ENCODE results near the gene SMIM5.

SMIM5 gene

GRCh38 chr17:75676461-75676860 is 43.2 kb downstream of the SMIM5 start:
- Histone ChIP-seq H3K4me3 (ENCODE audit: low read depth in 1 of 5, low read length in 5 of 5) (no peak overlapping the region), H3K9me3 (ENCODE audit: control insufficient read depth in 5 of 5, low read length in 5 of 5) (no peaks in the 10 kb centered on the region), H3K4me1 (ENCODE audit: control insufficient read depth in 5 of 5, insufficient read depth in 5 of 5, low read length in 5 of 5) (peaks cover 0 to 17% (median 0%) of the 10 kb centered on the region in 5 donors), H3K27me3 (ENCODE audit: control insufficient read depth in 5 of 5, insufficient read depth in 4 of 5, low read length in 5 of 5) (no peaks in the 10 kb centered on the region), H3K9ac (ENCODE audit: low read length in 5 of 5) (no peak overlapping the region), H3K36me3 (ENCODE audit: control insufficient read depth in 5 of 5, insufficient read depth in 5 of 5, low read length in 5 of 5) (peaks cover 9 to 51% (median 35%) of the 10 kb centered on the region in 5 donors), H3K27ac (ENCODE audit: low read depth, low read length) (no peak overlapping the region)

DNA sequence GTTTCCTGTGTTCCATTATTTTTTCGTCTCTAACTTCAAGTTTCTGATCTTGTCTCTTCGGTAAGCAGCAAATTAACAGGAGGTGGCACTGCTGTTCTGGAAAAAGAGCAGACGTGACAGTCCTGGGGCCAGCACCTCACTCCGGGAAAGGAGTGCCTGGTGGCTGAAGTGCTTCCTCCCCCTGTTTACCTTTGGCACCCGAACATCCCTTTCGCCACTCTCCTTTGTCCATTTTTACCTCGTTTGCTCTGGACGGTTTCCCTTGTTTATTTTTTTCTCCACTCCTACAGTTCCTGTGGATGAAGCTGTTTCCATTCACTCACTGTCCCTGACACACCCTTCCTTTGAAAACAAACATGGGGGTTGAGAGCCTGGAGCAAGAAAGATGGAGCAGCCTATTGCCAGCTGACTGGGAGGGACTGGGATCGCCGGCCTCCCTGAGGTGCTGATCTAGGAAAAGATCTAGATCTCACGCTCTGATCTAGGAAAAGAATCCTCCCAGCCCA is 46.5 kb downstream of the SMIM5 start:
- Histone ChIP-seq H3K36me3 (ENCODE audit: control insufficient read depth in 5 of 5, insufficient read depth in 5 of 5, low read length in 5 of 5) (peaks cover 3 to 31% (median 19%) of the 10 kb centered on the region in 5 donors), H3K9ac (ENCODE audit: low read length in 5 of 5) (no peak overlapping the region), H3K27me3 (ENCODE audit: control insufficient read depth in 5 of 5, insufficient read depth in 4 of 5, low read length in 5 of 5) (no peaks in the 10 kb centered on the region), H3K4me3 (ENCODE audit: low read depth in 1 of 5, low read length in 5 of 5) (no peak overlapping the region), H3K9me3 (ENCODE audit: control insufficient read depth in 5 of 5, low read length in 5 of 5) (no peaks in the 10 kb centered on the region), H3K4me1 (ENCODE audit: control insufficient read depth in 5 of 5, insufficient read depth in 5 of 5, low read length in 5 of 5) (peaks cover 0 to 24% (median under 1%) of the 10 kb centered on the region in 5 donors), H3K27ac (ENCODE audit: low read depth, low read length) (peak overlapping the region; percentile 37)

- no peak overlapping the region for H3K27ac ChIP-seq (ENCODE audit: low read depth, low read length)
- no peak overlapping the region for H3K4me3 ChIP-seq (ENCODE audit: low read depth in 1 of 5, low read length in 5 of 5)
- peaks cover 3 to 36% (median 20%) of the 10 kb centered on the region in 5 donors for H3K36me3 ChIP-seq (ENCODE audit: control insufficient read depth in 5 of 5, insufficient read depth in 5 of 5, low read length in 5 of 5)
- H3K4me1 ChIP-seq (ENCODE audit: control insufficient read depth in 5 of 5, insufficient read depth in 5 of 5, low read length in 5 of 5), result peaks cover 0 to 29% (median 8%) of the 10 kb centered on the region in 5 donors
- no peaks in the 10 kb centered on the region for H3K27me3 ChIP-seq (ENCODE audit: control insufficient read depth in 5 of 5, insufficient read depth in 4 of 5, low read length in 5 of 5)
- H3K9ac ChIP-seq (ENCODE audit: low read length in 5 of 5), result no peak overlapping the region
- H3K9me3 ChIP-seq (ENCODE audit: control insufficient read depth in 5 of 5, low read length in 5 of 5), result no peaks in the 10 kb centered on the region
These were observed 47.2 kb downstream of the SMIM5 start for GRCh38 chr17:75680431-75680830.

- H3K4me3 ChIP-seq (ENCODE audit: low read depth in 1 of 5, low read length in 5 of 5), result no peak overlapping the region
- H3K27ac ChIP-seq (ENCODE audit: low read depth, low read length), result no peak overlapping the region
- H3K27me3 ChIP-seq (ENCODE audit: control insufficient read depth in 5 of 5, insufficient read depth in 4 of 5, low read length in 5 of 5), result no peaks in the 10 kb centered on the region
- H3K9ac ChIP-seq (ENCODE audit: low read length in 5 of 5), result no peak overlapping the region
- H3K9me3 ChIP-seq (ENCODE audit: control insufficient read depth in 5 of 5, low read length in 5 of 5), result no peaks in the 10 kb centered on the region
- peaks cover 0 to 35% (median 12%) of the 10 kb centered on the region in 5 donors for H3K4me1 ChIP-seq (ENCODE audit: control insufficient read depth in 5 of 5, insufficient read depth in 5 of 5, low read length in 5 of 5)
- peaks cover 0 to 33% (median 18%) of the 10 kb centered on the region in 5 donors for H3K36me3 ChIP-seq (ENCODE audit: control insufficient read depth in 5 of 5, insufficient read depth in 5 of 5, low read length in 5 of 5)
These were observed 48.1 kb downstream of the SMIM5 start for GRCh38 chr17:75681289-75681688.

GRCh38 chr17:75683583-75683982 is 50.3 kb downstream of the SMIM5 start:
- Histone ChIP-seq H3K9me3 (ENCODE audit: control insufficient read depth in 5 of 5, low read length in 5 of 5) (no peaks in the 10 kb centered on the region), H3K9ac (ENCODE audit: low read length in 5 of 5) (no peak overlapping the region), H3K4me3 (ENCODE audit: low read depth in 1 of 5, low read length in 5 of 5) (no peak overlapping the region), H3K4me1 (ENCODE audit: control insufficient read depth in 5 of 5, insufficient read depth in 5 of 5, low read length in 5 of 5) (peaks cover 6 to 56% (median 24%) of the 10 kb centered on the region in 5 donors), H3K27ac (ENCODE audit: low read depth, low read length) (no peak overlapping the region), H3K36me3 (ENCODE audit: control insufficient read depth in 5 of 5, insufficient read depth in 5 of 5, low read length in 5 of 5) (peaks cover 0 to 30% (median 10%) of the 10 kb centered on the region in 5 donors), H3K27me3 (ENCODE audit: control insufficient read depth in 5 of 5, insufficient read depth in 4 of 5, low read length in 5 of 5) (no peaks in the 10 kb centered on the region)

- Histone ChIP-seq H3K4me3 (ENCODE audit: low read depth in 1 of 5, low read length in 5 of 5) (no peak overlapping the region), H3K9ac (ENCODE audit: low read length in 5 of 5) (no peak overlapping the region), H3K27me3 (ENCODE audit: control insufficient read depth in 5 of 5, insufficient read depth in 4 of 5, low read length in 5 of 5) (no peaks in the 10 kb centered on the region), H3K36me3 (ENCODE audit: control insufficient read depth in 5 of 5, insufficient read depth in 5 of 5, low read length in 5 of 5) (peaks cover 0 to 26% (median 8%) of the 10 kb centered on the region in 5 donors), H3K9me3 (ENCODE audit: control insufficient read depth in 5 of 5, low read length in 5 of 5) (no peaks in the 10 kb centered on the region), H3K4me1 (ENCODE audit: control insufficient read depth in 5 of 5, insufficient read depth in 5 of 5, low read length in 5 of 5) (peaks cover 9 to 60% (median 31%) of the 10 kb centered on the region in 5 donors), H3K27ac (ENCODE audit: low read depth, low read length) (no peak overlapping the region)
These were observed 51.0 kb downstream of the SMIM5 start for GRCh38 chr17:75684249-75684648.

- peak overlapping the region in 1 of 5 donors; percentile 24 for H3K9ac ChIP-seq (ENCODE audit: low read length in 5 of 5)
- peaks cover 9 to 59% (median 36%) of the 10 kb centered on the region in 5 donors for H3K4me1 ChIP-seq (ENCODE audit: control insufficient read depth in 5 of 5, insufficient read depth in 5 of 5, low read length in 5 of 5)
- no peaks in the 10 kb centered on the region for H3K27me3 ChIP-seq (ENCODE audit: control insufficient read depth in 5 of 5, insufficient read depth in 4 of 5, low read length in 5 of 5)
- H3K27ac ChIP-seq (ENCODE audit: low read depth, low read length), result no peak overlapping the region
- no peaks in the 10 kb centered on the region for H3K9me3 ChIP-seq (ENCODE audit: control insufficient read depth in 5 of 5, low read length in 5 of 5)
- peaks cover 0 to 24% (median 6%) of the 10 kb centered on the region in 5 donors for H3K36me3 ChIP-seq (ENCODE audit: control insufficient read depth in 5 of 5, insufficient read depth in 5 of 5, low read length in 5 of 5)
- H3K4me3 ChIP-seq (ENCODE audit: low read depth in 1 of 5, low read length in 5 of 5), result no peak overlapping the region
These were observed 51.7 kb downstream of the SMIM5 start for GRCh38 chr17:75684924-75685323.

GRCh38 chr17:75685499-75685898 is 52.3 kb downstream of the SMIM5 start:
- peaks cover 9 to 55% (median 36%) of the 10 kb centered on the region in 5 donors for H3K4me1 ChIP-seq (ENCODE audit: control insufficient read depth in 5 of 5, insufficient read depth in 5 of 5, low read length in 5 of 5)
- peaks cover 0 to 21% (median 5%) of the 10 kb centered on the region in 5 donors for H3K36me3 ChIP-seq (ENCODE audit: control insufficient read depth in 5 of 5, insufficient read depth in 5 of 5, low read length in 5 of 5)
- no peaks in the 10 kb centered on the region for H3K9me3 ChIP-seq (ENCODE audit: control insufficient read depth in 5 of 5, low read length in 5 of 5)
- no peak overlapping the region for H3K9ac ChIP-seq (ENCODE audit: low read length in 5 of 5)
- H3K4me3 ChIP-seq (ENCODE audit: low read depth in 1 of 5, low read length in 5 of 5), result no peak overlapping the region
- no peaks in the 10 kb centered on the region for H3K27me3 ChIP-seq (ENCODE audit: control insufficient read depth in 5 of 5, insufficient read depth in 4 of 5, low read length in 5 of 5)
- peak overlapping the region; percentile 50 for H3K27ac ChIP-seq (ENCODE audit: low read depth, low read length)

- H3K27me3 ChIP-seq (ENCODE audit: control insufficient read depth in 5 of 5, insufficient read depth in 4 of 5, low read length in 5 of 5), result no peaks in the 10 kb centered on the region
- peaks cover 0 to 37% (median 12%) of the 10 kb centered on the region in 5 donors for H3K36me3 ChIP-seq (ENCODE audit: control insufficient read depth in 5 of 5, insufficient read depth in 5 of 5, low read length in 5 of 5)
- peak overlapping the region in 3 of 5 donors; percentile 22 to 44 (median 32) for H3K9ac ChIP-seq (ENCODE audit: low read length in 5 of 5)
- H3K4me3 ChIP-seq (ENCODE audit: low read depth in 1 of 5, low read length in 5 of 5), result peak overlapping the region in 1 of 5 donors; percentile 23
- H3K9me3 ChIP-seq (ENCODE audit: control insufficient read depth in 5 of 5, low read length in 5 of 5), result no peaks in the 10 kb centered on the region
- peaks cover 9 to 64% (median 52%) of the 10 kb centered on the region in 5 donors for H3K4me1 ChIP-seq (ENCODE audit: control insufficient read depth in 5 of 5, insufficient read depth in 5 of 5, low read length in 5 of 5)
- H3K27ac ChIP-seq (ENCODE audit: low read depth, low read length), result peak overlapping the region; percentile 52
These were observed 55.1 kb downstream of the SMIM5 start for GRCh38 chr17:75688209-75688825.

DNA sequence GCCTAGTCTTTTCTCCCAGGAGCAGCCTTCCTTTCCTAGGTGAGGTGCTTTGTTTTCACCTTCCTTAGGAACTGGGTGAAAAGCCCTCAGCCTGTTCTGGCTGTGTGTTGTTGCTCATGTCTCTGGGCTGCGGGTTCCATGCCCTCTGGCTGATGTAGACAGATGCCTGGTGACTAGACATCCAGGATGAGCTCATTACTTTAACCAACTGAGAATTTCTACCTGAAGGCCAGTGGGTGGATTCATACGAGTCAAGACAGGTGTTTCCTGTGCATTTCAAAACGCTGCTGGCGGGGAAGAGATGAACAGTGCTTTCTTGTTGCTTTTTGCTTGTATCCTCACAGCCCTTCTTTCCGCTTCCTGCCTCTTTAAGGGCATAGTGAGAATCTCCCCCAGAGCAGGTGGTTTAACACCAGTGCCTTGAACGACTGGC is 56.2 kb downstream of the SMIM5 start:
- Histone ChIP-seq H3K27me3 (ENCODE audit: control insufficient read depth in 5 of 5, insufficient read depth in 4 of 5, low read length in 5 of 5) (no peaks in the 10 kb centered on the region), H3K4me1 (ENCODE audit: control insufficient read depth in 5 of 5, insufficient read depth in 5 of 5, low read length in 5 of 5) (peaks cover 9 to 73% (median 61%) of the 10 kb centered on the region in 5 donors), H3K9me3 (ENCODE audit: control insufficient read depth in 5 of 5, low read length in 5 of 5) (no peaks in the 10 kb centered on the region), H3K27ac (ENCODE audit: low read depth, low read length) (no peak overlapping the region), H3K4me3 (ENCODE audit: low read depth in 1 of 5, low read length in 5 of 5) (no peak overlapping the region), H3K36me3 (ENCODE audit: control insufficient read depth in 5 of 5, insufficient read depth in 5 of 5, low read length in 5 of 5) (peaks cover 0 to 48% (median 19%) of the 10 kb centered on the region in 5 donors), H3K9ac (ENCODE audit: low read length in 5 of 5) (peak overlapping the region in 1 of 5 donors; percentile 48)
